ENCODE data around the gene ARHGAP40.

GRCh38 chr20:38660429-38660828 is 58.8 kb downstream of the ARHGAP40 start:
- TF ChIP-seq EZH2 (IDR thresholded peaks at IDR 0.05; ENCODE audit: insufficient read depth, poor library complexity, severe bottlenecking) (no peak), EZH2phosphoT487 (IDR thresholded peaks at IDR 0.05; ENCODE audit: insufficient read depth, low read depth) (no peak)

Measured in GM23248 (cell line).